Measurements from ENCODE around the gene PTBP1. TPM values are rescaled to one million over a fixed set of nuclear protein-coding genes. Genes with fewer than 3 reads are reported as not detected.

PTBP1 gene
- total and polyA plus RNA-seq, 2 donors (not counting 1 experiment from before 2014, with no cell fraction given), result 137 to 309 TPM

DNA sequence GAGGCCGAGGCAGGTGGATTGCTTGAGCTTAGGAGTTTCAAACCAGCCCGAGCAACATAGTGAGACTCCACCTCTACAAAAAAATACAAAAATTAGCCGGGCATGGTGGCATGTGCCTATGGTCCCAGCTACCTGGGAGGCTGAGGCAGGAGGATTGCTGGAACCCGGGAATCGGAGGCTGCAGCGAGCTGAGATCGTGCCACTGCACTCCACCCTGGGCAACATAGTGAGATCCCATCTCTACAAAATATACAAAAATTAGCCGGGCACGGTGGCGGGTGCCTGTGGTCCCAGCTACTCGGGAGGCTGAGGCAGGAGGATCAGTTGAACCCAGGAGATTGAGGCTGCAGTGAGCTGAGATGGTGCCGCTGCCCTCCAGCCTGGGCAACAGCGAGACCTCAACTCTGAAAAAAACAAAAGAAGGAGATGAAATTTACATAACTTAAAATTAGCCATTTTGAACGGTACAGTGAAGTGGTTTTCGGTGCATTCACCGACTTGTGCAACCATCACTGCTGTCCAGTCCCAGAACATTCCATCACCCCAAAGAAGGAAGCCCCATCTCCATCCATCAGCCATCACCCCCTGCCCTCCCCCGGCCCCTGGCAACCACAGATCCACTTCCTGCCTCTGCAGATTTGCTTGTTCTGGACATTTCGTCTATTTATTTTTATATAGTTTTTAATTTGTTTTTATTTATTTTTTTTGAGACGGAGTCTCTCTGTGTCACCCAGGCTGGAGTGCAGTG, 28.8 kb downstream of the PTBP1 start:
- Mint-ChIP-seq H3K27ac (no peak overlapping the region), H3K9me3 (ENCODE audit: insufficient read depth) (no peaks in the 10 kb centered on the region), H3K4me3 (no peak overlapping the region), H3K4me1 (peaks cover 2% of the 10 kb centered on the region), H3K27me3 (peaks cover 11% of the 10 kb centered on the region)
- no peak for ATAC-seq (ENCODE audit: low read depth)
- Histone ChIP-seq H3K36me3 (replicated peaks in 1 of 2; ENCODE audit: control extremely low read depth in 1 of 2, control insufficient read depth in 1 of 2, extremely low read depth in 1 of 2, insufficient read depth in 2 of 2, low read length in 1 of 2) (no peaks in the 10 kb centered on the region), H3K27ac (ENCODE audit: low read length in 2 of 2) (no peak overlapping the region), H3K9ac (ENCODE audit: low read length) (no peak overlapping the region), H3K4me2 (replicated peaks; ENCODE audit: low read depth, low read length, poor library complexity, severe bottlenecking) (no peak overlapping the region), H3K4me1 (ENCODE audit: control insufficient read depth in 2 of 2, insufficient read depth in 2 of 2, low read length in 2 of 2) (peaks cover 0 to 4% of the 10 kb centered on the region in 2 donors), H4K20me1 (ENCODE audit: control insufficient read depth, insufficient read depth, low read length, poor library complexity, severe bottlenecking) (no peaks in the 10 kb centered on the region), H3K4me3 (ENCODE audit: control extremely low read depth in 1 of 5, extremely low read depth in 1 of 5, insufficient read depth in 1 of 5, low read depth in 2 of 5, low read length in 4 of 5) (no peak overlapping the region), H2AFZ (ENCODE audit: insufficient read depth, low read depth, low read length, poor library complexity, severe bottlenecking) (no peak overlapping the region), H3K9me3 (ENCODE audit: control extremely low read depth in 1 of 3, control insufficient read depth in 2 of 3, insufficient read depth in 1 of 3, low read length in 2 of 3) (peaks cover 0 to 6% (median 0%) of the 10 kb centered on the region in 3 donors), H3K27me3 (replicated peaks in 1 of 4; ENCODE audit: control extremely low read depth in 1 of 4, control insufficient read depth in 3 of 4, insufficient read depth in 4 of 4, low read length in 3 of 4) (peaks cover 0 to 40% (median 10%) of the 10 kb centered on the region in 4 experiments), H3K79me2 (ENCODE audit: control insufficient read depth, insufficient read depth, low read length) (no peaks in the 10 kb centered on the region)
- WGBS (ENCODE audit: insufficient coverage), result 92% methylated on average over 5 of the region's 19 CpGs
- DNase-seq, result no peak
- POLR2A ChIA-PET, result no interaction called here
- TF ChIP-seq EZH2 (IDR thresholded peaks at IDR 0.05; ENCODE audit: borderline replicate concordance, insufficient read depth, low read depth, low read length, poor library complexity, severe bottlenecking), result no peak
- TF ChIP-seq, protein P1, sequence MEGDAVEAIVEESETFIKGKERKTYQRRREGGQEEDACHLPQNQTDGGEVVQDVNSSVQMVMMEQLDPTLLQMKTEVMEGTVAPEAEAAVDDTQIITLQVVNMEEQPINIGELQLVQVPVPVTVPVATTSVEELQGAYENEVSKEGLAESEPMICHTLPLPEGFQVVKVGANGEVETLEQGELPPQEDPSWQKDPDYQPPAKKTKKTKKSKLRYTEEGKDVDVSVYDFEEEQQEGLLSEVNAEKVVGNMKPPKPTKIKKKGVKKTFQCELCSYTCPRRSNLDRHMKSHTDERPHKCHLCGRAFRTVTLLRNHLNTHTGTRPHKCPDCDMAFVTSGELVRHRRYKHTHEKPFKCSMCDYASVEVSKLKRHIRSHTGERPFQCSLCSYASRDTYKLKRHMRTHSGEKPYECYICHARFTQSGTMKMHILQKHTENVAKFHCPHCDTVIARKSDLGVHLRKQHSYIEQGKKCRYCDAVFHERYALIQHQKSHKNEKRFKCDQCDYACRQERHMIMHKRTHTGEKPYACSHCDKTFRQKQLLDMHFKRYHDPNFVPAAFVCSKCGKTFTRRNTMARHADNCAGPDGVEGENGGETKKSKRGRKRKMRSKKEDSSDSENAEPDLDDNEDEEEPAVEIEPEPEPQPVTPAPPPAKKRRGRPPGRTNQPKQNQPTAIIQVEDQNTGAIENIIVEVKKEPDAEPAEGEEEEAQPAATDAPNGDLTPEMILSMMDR (IDR thresholded peaks at IDR 0.05), result no peak
- intact Hi-C loops (cut with micrococcal nuclease), result no loop called here
- CTCF ChIA-PET, result interaction anchor here (1.4 kb wide), 1 partner anchor 92 kb away, joined by 3 read pairs; no protein-coding TSS in a partner anchor

DNA sequence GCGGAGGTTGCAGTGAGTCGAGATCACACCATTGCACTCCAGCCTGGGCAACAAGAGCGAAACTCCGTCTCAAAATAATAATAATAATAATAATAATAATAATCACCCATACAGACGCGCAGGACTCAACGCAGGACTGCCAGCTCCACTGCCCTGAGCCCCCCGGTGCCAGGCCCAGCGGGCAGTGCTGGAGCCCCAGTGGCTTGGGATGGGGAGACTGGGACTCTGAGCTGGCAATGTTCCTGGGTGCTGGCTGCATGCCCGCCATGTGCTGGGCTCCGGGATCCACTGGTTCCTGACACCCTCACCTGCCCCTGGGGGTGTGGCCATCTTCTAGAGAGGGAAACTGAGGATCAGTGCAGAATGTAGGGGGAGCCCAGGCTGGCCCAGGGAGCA, 30.1 kb downstream of the PTBP1 start:
- intact Hi-C loops (cut with micrococcal nuclease), result no loop called here
- Histone ChIP-seq H3K4me3 (ENCODE audit: control extremely low read depth in 1 of 5, extremely low read depth in 1 of 5, insufficient read depth in 1 of 5, low read depth in 2 of 5, low read length in 4 of 5) (no peak overlapping the region), H2AFZ (ENCODE audit: insufficient read depth, low read depth, low read length, poor library complexity, severe bottlenecking) (no peak overlapping the region), H4K20me1 (ENCODE audit: control insufficient read depth, insufficient read depth, low read length, poor library complexity, severe bottlenecking) (no peaks in the 10 kb centered on the region), H3K9me3 (ENCODE audit: control extremely low read depth in 1 of 3, control insufficient read depth in 2 of 3, insufficient read depth in 1 of 3, low read length in 2 of 3) (peaks cover 0 to 6% (median 0%) of the 10 kb centered on the region in 3 donors), H3K9ac (ENCODE audit: low read length) (no peak overlapping the region), H3K79me2 (ENCODE audit: control insufficient read depth, insufficient read depth, low read length) (no peaks in the 10 kb centered on the region), H3K27ac (ENCODE audit: low read length in 2 of 2) (no peak overlapping the region), H3K4me1 (ENCODE audit: control insufficient read depth in 2 of 2, insufficient read depth in 2 of 2, low read length in 2 of 2) (no peaks in the 10 kb centered on the region), H3K4me2 (replicated peaks; ENCODE audit: low read depth, low read length, poor library complexity, severe bottlenecking) (no peak overlapping the region), H3K36me3 (replicated peaks in 1 of 2; ENCODE audit: control extremely low read depth in 1 of 2, control insufficient read depth in 1 of 2, extremely low read depth in 1 of 2, insufficient read depth in 2 of 2, low read length in 1 of 2) (no peaks in the 10 kb centered on the region), H3K27me3 (replicated peaks in 1 of 4; ENCODE audit: control extremely low read depth in 1 of 4, control insufficient read depth in 3 of 4, insufficient read depth in 4 of 4, low read length in 3 of 4) (peaks cover 0 to 48% (median 10%) of the 10 kb centered on the region in 4 experiments)
- Mint-ChIP-seq H3K9me3 (ENCODE audit: insufficient read depth) (no peaks in the 10 kb centered on the region), H3K4me1 (peaks cover 2% of the 10 kb centered on the region), H3K27me3 (peaks cover 11% of the 10 kb centered on the region), H3K4me3 (no peak overlapping the region), H3K27ac (no peak overlapping the region)
- CTCF ChIA-PET, result interaction anchor here (1.4 kb wide), 1 partner anchor 93 kb away, joined by 3 read pairs; no protein-coding TSS in a partner anchor
- POLR2A ChIA-PET, result interaction anchor here (0.6 kb wide), 1 partner anchor 164 kb away, joined by 3 read pairs; the partner anchor contains the start of gene RNF126
- no peak for DNase-seq
- ATAC-seq (ENCODE audit: low read depth), result no peak
- 94% methylated on average over 5 of the region's 11 CpGs for WGBS (ENCODE audit: insufficient coverage)
- TF ChIP-seq, protein P1 (IDR thresholded peaks at IDR 0.05), result no peak
- TF ChIP-seq EZH2 (IDR thresholded peaks at IDR 0.05; ENCODE audit: borderline replicate concordance, insufficient read depth, low read depth, low read length, poor library complexity, severe bottlenecking), result no peak

Measured in B cell (primary cell).